H54 (cell line): Measurements from ENCODE around the gene MMP19.

ENCODE experiments used
- DNase-seq: peaks from one replicate; pipeline ENCODE4 v3.0.0; 2011; ENCODE audit warnings: low spot score, mixed read lengths; ENCODE audit not compliant: insufficient read length
- FAIRE-seq: peaks from 3 replicates; lab custom pipeline; 2011; peaks lifted over from hg19 to GRCh38; lab: Jason Lieb, UNC
- POLR2A ChIP-seq: IDR thresholded peaks from 2 replicates; pipeline ENCODE4 v1.6.1; 2011; ENCODE audit warnings: low read depth, mild to moderate bottlenecking, low read length

MMP19 gene

GRCh38 chr12:55814257-55814656 is 28.5 kb downstream of the MMP19 start:
- FAIRE-seq (no peak), DNase-seq (no peak)
- no peak for TF ChIP-seq POLR2A

- TF ChIP-seq POLR2A: no peak
- FAIRE-seq (no peak), DNase-seq (no peak)
These were observed 30.6 kb downstream of the MMP19 start for GRCh38 chr12:55812088-55812487.

DNA sequence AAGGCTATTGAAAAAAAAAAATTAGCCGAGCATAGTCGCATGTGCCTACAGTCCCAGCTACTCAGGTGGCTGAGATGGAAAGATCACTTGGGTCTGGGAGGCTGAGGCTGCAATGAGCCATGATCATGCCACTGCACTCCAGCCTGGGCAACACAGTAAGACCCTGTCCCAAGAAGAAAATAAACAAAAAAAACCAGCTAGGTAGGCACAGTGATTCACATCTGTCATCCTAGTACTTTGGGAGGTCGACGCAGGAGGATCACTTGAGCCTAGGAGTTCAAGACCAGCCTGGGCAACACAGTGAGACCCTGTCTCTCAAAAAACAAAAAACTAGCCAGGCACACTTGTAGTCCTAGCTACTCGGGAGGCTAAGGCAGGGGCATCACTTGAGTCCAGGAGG is 33.5 kb downstream of the MMP19 start:
- no peak for DNase-seq
- no peak for FAIRE-seq
- TF ChIP-seq POLR2A: no peak

DNA sequence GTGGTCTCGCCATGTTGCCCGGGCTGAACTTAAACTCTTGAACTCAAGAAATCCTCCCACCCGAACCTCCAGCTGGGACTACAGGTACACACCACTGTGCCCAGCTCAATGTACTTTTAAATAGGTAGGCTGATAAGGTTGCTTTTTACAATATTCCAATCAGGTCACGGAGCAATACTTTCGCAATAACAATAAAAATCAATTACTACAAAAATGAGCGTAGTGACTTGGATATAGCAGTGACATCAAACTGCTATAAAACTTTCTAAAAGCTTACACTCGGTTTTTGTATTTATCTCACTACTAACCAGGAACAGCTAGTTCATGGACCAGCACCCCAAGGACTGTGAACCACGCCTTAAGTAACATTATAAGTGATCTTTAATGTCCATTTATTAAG is 35.8 kb downstream of the MMP19 start:
- no peak for TF ChIP-seq POLR2A
- no peak for FAIRE-seq
- no peak for DNase-seq

GRCh38 chr12:55797550-55797949 is 45.2 kb downstream of the MMP19 start:
- FAIRE-seq (no peak), DNase-seq (no peak)
- no peak for TF ChIP-seq POLR2A

- DNase-seq (no peak), FAIRE-seq (peak; percentile 65)
- no peak for TF ChIP-seq POLR2A
These were observed 45.7 kb downstream of the MMP19 start for GRCh38 chr12:55797068-55797467.

- DNase-seq: no peak
- FAIRE-seq: peak; percentile 33
- no peak for TF ChIP-seq POLR2A
These were observed 46.8 kb downstream of the MMP19 start for GRCh38 chr12:55795950-55796349.

DNA sequence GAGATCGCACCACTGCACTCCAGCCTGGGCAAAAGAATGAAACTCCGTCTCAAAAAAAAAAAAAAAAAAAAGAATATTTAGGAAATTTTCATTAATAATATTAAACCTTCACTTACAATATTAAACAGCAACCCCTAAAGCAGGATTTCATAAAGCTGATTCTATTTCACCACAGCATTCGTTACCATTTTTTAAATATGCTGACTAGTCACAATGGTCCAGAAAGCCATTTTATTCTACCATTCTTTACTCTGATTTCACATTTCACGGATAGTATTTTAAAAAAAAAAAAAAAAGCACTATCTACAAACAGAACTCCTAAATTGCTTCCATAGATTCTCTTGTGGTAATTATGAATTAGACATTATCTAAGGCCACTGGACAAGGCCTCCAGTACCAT is 52.8 kb downstream of the MMP19 start:
- no peak for TF ChIP-seq POLR2A
- DNase-seq: no peak
- FAIRE-seq: no peak

- no peak for TF ChIP-seq POLR2A
- FAIRE-seq (no peak), DNase-seq (no peak)
These were observed 53.6 kb downstream of the MMP19 start for GRCh38 chr12:55789171-55789570.

DNA sequence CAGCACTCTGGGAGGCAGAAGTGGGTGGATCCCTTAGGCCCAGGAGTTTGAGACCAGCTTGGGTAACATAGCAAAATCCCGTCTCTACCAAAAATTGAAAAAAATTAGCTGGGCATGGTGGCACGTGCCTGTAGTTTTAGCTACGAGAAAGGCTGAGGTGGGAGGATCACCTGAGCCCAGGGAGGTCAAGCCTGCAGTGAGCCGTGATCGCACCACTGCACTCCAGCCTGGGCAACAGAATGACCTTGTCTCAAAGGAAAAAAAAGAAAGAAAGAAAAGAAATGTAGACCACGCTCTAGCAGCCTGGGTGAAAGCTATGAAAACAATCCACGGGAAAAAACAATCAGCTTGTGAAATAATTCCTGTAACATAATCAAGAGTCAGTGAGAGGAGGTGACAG is 54.2 kb downstream of the MMP19 start:
- FAIRE-seq: no peak
- no peak for DNase-seq
- TF ChIP-seq POLR2A: no peak
